ENCODE data around the gene ITGA1. TPM values are rescaled to one million over a fixed set of nuclear protein-coding genes. Genes with fewer than 3 reads are reported as not detected.

ITGA1 gene
- total RNA-seq, 1 experiment from 2014 or later, result 26.4 TPM

DNA sequence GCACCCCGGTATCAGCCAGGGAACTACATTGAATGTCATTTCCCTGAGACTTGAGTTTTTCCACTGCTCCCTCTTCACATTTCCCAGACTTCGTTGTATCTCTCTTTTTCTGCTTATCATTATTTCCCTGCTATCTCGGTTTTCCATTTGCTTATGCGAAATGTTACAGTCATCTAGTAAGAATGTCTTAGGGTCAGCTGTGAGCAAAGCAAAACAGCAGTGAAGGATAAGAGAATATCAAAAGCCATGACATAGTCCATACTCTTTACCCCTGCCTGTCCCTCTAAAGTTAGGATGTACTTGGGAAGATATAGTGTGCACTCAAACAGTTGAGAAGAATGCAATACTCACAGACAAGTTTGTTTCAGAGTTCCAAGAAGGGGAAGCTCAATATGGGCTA lies 88.7 kb downstream of the ITGA1 start:
- H3K36me3 ChIP-seq (ENCODE audit: control insufficient read depth, insufficient read depth, low read length), result no peaks in the 10 kb centered on the region
- TF ChIP-seq, protein P1, sequence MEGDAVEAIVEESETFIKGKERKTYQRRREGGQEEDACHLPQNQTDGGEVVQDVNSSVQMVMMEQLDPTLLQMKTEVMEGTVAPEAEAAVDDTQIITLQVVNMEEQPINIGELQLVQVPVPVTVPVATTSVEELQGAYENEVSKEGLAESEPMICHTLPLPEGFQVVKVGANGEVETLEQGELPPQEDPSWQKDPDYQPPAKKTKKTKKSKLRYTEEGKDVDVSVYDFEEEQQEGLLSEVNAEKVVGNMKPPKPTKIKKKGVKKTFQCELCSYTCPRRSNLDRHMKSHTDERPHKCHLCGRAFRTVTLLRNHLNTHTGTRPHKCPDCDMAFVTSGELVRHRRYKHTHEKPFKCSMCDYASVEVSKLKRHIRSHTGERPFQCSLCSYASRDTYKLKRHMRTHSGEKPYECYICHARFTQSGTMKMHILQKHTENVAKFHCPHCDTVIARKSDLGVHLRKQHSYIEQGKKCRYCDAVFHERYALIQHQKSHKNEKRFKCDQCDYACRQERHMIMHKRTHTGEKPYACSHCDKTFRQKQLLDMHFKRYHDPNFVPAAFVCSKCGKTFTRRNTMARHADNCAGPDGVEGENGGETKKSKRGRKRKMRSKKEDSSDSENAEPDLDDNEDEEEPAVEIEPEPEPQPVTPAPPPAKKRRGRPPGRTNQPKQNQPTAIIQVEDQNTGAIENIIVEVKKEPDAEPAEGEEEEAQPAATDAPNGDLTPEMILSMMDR (IDR thresholded peaks at IDR 0.05; ENCODE audit: insufficient read depth in 1 of 2, low read depth in 1 of 2, low read length in 1 of 2, severe bottlenecking in 1 of 2, unreplicated experiment in 1 of 2), result no peak
- CTCF ChIA-PET, result no interaction called here
- H3K4me3 ChIP-seq (ENCODE audit: low read depth, low read length), result no peak overlapping the region
- intact Hi-C loops (cut with micrococcal nuclease; ENCODE audit: unreplicated experiment), result no loop called here
- H3K4me1 Mint-ChIP-seq (ENCODE audit: low read depth, unreplicated experiment), result peaks cover 16% of the 10 kb centered on the region
- H3K27me3 ChIP-seq (replicated peaks; ENCODE audit: control insufficient read depth, insufficient read depth, low read length), result no peaks in the 10 kb centered on the region
- H3K27me3 Mint-ChIP-seq (ENCODE audit: insufficient read depth, unreplicated experiment), result no peaks in the 10 kb centered on the region
- H3K4me3 Mint-ChIP-seq (ENCODE audit: unreplicated experiment), result no peak overlapping the region
- POLR2A ChIA-PET, result no interaction called here
- no peak for DNase-seq
- no peak overlapping the region for H3K27ac Mint-ChIP-seq (ENCODE audit: unreplicated experiment)
- H3K9me3 Mint-ChIP-seq (ENCODE audit: unreplicated experiment), result no peaks in the 10 kb centered on the region
- BruUV-seq (replicated peaks), result no TSS peak
- H3K36me3 Mint-ChIP-seq (ENCODE audit: insufficient read depth, unreplicated experiment), result no peaks in the 10 kb centered on the region
- H3K9me3 ChIP-seq, result no peaks in the 10 kb centered on the region
- H3K4me1 ChIP-seq, result peaks cover 11% of the 10 kb centered on the region

DNA sequence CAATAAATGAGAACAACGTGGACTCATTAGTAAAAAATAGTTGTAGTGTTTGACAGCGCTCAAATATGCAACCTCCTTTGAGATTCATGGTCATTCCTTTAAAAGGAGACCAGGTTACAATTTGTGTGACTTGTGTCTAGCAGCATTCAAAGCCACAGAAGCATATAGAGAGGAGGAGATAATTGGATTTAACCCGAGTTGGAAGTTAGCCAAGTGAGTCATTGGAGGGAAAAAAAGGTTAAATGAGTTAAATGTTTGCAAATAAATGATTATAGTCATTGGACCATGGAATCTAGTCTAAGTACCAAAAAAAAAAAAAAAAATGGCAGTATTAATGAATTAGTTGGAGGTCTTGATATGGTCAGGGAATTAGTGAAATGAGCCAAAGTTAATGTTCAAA lies 90.9 kb downstream of the ITGA1 start:
- no peak overlapping the region for H3K4me3 ChIP-seq (ENCODE audit: low read depth, low read length)
- Mint-ChIP-seq H3K27ac (ENCODE audit: unreplicated experiment) (no peak overlapping the region), H3K36me3 (ENCODE audit: insufficient read depth, unreplicated experiment) (no peaks in the 10 kb centered on the region), H3K27me3 (ENCODE audit: insufficient read depth, unreplicated experiment) (no peaks in the 10 kb centered on the region), H3K4me1 (ENCODE audit: low read depth, unreplicated experiment) (peaks cover 16% of the 10 kb centered on the region), H3K9me3 (ENCODE audit: unreplicated experiment) (no peaks in the 10 kb centered on the region), H3K4me3 (ENCODE audit: unreplicated experiment) (no peak overlapping the region)
- BruUV-seq (replicated peaks), result no TSS peak
- peaks cover 11% of the 10 kb centered on the region for H3K4me1 ChIP-seq
- H3K9me3 ChIP-seq, result no peaks in the 10 kb centered on the region
- no peaks in the 10 kb centered on the region for H3K27me3 ChIP-seq (replicated peaks; ENCODE audit: control insufficient read depth, insufficient read depth, low read length)
- ChIA-PET CTCF (no interaction called here), POLR2A (no interaction called here)
- intact Hi-C loops (cut with micrococcal nuclease; ENCODE audit: unreplicated experiment), result no loop called here
- no peak for DNase-seq
- no peaks in the 10 kb centered on the region for H3K36me3 ChIP-seq (ENCODE audit: control insufficient read depth, insufficient read depth, low read length)
- TF ChIP-seq, protein P1 (IDR thresholded peaks at IDR 0.05; ENCODE audit: insufficient read depth in 1 of 2, low read depth in 1 of 2, low read length in 1 of 2, severe bottlenecking in 1 of 2, unreplicated experiment in 1 of 2), result no peak

DNA sequence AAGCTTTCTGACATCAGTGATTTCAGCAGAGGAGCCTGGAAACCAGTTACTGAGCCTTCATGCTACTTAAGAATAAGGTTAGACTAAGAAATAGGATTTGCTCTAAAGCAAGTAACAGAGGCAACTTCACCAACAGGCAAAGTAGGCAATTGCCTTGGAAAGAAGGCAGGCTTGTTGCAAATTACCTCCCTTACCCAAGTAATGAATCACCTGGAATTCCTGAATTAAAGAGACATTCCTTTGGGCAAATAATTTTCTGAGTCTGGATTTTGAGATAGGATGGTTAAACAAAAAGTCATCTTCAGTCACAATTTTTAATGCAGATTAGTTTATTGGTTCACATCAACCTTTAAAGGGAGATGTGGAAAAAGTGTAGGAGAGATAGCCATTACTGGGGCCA lies 92.8 kb downstream of the ITGA1 start:
- Mint-ChIP-seq H3K27ac (ENCODE audit: unreplicated experiment) (no peak overlapping the region), H3K4me3 (ENCODE audit: unreplicated experiment) (no peak overlapping the region), H3K9me3 (ENCODE audit: unreplicated experiment) (no peaks in the 10 kb centered on the region), H3K27me3 (ENCODE audit: insufficient read depth, unreplicated experiment) (no peaks in the 10 kb centered on the region), H3K4me1 (ENCODE audit: low read depth, unreplicated experiment) (peaks cover 20% of the 10 kb centered on the region), H3K36me3 (ENCODE audit: insufficient read depth, unreplicated experiment) (no peaks in the 10 kb centered on the region)
- POLR2A ChIA-PET, result no interaction called here
- Histone ChIP-seq H3K4me3 (ENCODE audit: low read depth, low read length) (no peak overlapping the region), H3K4me1 (peaks cover 23% of the 10 kb centered on the region), H3K27me3 (replicated peaks; ENCODE audit: control insufficient read depth, insufficient read depth, low read length) (no peaks in the 10 kb centered on the region), H3K9me3 (no peaks in the 10 kb centered on the region), H3K36me3 (ENCODE audit: control insufficient read depth, insufficient read depth, low read length) (no peaks in the 10 kb centered on the region)
- no peak for DNase-seq
- TF ChIP-seq, protein P1 (IDR thresholded peaks at IDR 0.05; ENCODE audit: insufficient read depth in 1 of 2, low read depth in 1 of 2, low read length in 1 of 2, severe bottlenecking in 1 of 2, unreplicated experiment in 1 of 2), result no peak
- BruUV-seq (replicated peaks), result no TSS peak
- intact Hi-C loops (cut with micrococcal nuclease; ENCODE audit: unreplicated experiment), result no loop called here
- CTCF ChIA-PET, result no interaction called here

All from Caco-2 (cell line).